ENCODE data around the gene LINGO1.

Gene LINGO1

GRCh38 chr15:77656294-77656693 lies 23.6 kb upstream of the LINGO1 start:
- DNase-seq: no peak

GRCh38 chr15:77654975-77655374 lies 22.3 kb upstream of the LINGO1 start:
- no peak for DNase-seq

- DNase-seq: no peak
These were observed 21.2 kb upstream of the LINGO1 start for GRCh38 chr15:77653832-77654480.

GRCh38 chr15:77650265-77650664 lies 17.6 kb upstream of the LINGO1 start:
- no peak for DNase-seq

GRCh38 chr15:77649610-77650009 lies 16.9 kb upstream of the LINGO1 start:
- no peak for DNase-seq

GRCh38 chr15:77649017-77649416 lies 16.3 kb upstream of the LINGO1 start:
- DNase-seq: no peak

- no peak for DNase-seq
These were observed 15.2 kb upstream of the LINGO1 start for GRCh38 chr15:77647961-77648360.

- no peak for DNase-seq
These were observed 13.5 kb upstream of the LINGO1 start for GRCh38 chr15:77646104-77646694.

GRCh38 chr15:77645602-77646001 lies 12.9 kb upstream of the LINGO1 start:
- DNase-seq: no peak

- no peak for DNase-seq
These were observed 12.0 kb upstream of the LINGO1 start for GRCh38 chr15:77644543-77645247.

GRCh38 chr15:77643764-77644163 lies 11.1 kb upstream of the LINGO1 start:
- no peak for DNase-seq

GRCh38 chr15:77642793-77643430 lies 10.2 kb upstream of the LINGO1 start:
- no peak for DNase-seq

GRCh38 chr15:77641999-77642398 lies 9.3 kb upstream of the LINGO1 start:
- peak; percentile 55 for DNase-seq

- no peak for DNase-seq
These were observed 7.9 kb upstream of the LINGO1 start for GRCh38 chr15:77640615-77641014.

GRCh38 chr15:77639431-77639830 lies 6.7 kb upstream of the LINGO1 start:
- DNase-seq: no peak

GRCh38 chr15:77637851-77638692 lies 5.4 kb upstream of the LINGO1 start:
- peak; percentile 65 for DNase-seq

- DNase-seq: no peak
These were observed 3.5 kb upstream of the LINGO1 start for GRCh38 chr15:77636209-77636608.

GRCh38 chr15:77634266-77634962 lies 1.7 kb upstream of the LINGO1 start:
- peak; percentile 70 for DNase-seq

GRCh38 chr15:77633913-77634265 lies 1.2 kb upstream of the LINGO1 start:
- no peak for DNase-seq

GRCh38 chr15:77633134-77633912 lies 611 bp upstream of the LINGO1 start:
- peak; percentile 97 for DNase-seq

GRCh38 chr15:77631745-77632533 lies 773 bp downstream of the LINGO1 start:
- no peak for DNase-seq

Data from retina (tissue), 1 donor.